Retinal pigment epithelial cell (primary cell): Measurements from ENCODE around the gene CNIH3.

ENCODE experiments used
- DNase-seq: peaks from one replicate; pipeline ENCODE4 v3.0.0-alpha.2; 2010; ENCODE audit warnings: low read depth
- H3K4me3 ChIP-seq: 2 replicates; pipeline ENCODE4 v1.5.1; 2011; ENCODE audit warnings: mild to moderate bottlenecking, low read length, control low read depth, moderate library complexity
- CTCF ChIP-seq: conservative IDR thresholded peaks from 2 replicates; pipeline ENCODE4 v1.5.1; 2011; ENCODE audit warnings: low read depth, low read length, control low read depth, inconsistent platforms

CNIH3 gene

GRCh38 chr1:224670506-224670905 lies 54.4 kb downstream of the CNIH3 start:
- no peak for TF ChIP-seq CTCF
- DNase-seq, result no peak
- H3K4me3 ChIP-seq, result no peak overlapping the region

GRCh38 chr1:224671076-224671475 lies 55.0 kb downstream of the CNIH3 start:
- no peak for TF ChIP-seq CTCF
- no peak for DNase-seq
- H3K4me3 ChIP-seq, result no peak overlapping the region

DNA sequence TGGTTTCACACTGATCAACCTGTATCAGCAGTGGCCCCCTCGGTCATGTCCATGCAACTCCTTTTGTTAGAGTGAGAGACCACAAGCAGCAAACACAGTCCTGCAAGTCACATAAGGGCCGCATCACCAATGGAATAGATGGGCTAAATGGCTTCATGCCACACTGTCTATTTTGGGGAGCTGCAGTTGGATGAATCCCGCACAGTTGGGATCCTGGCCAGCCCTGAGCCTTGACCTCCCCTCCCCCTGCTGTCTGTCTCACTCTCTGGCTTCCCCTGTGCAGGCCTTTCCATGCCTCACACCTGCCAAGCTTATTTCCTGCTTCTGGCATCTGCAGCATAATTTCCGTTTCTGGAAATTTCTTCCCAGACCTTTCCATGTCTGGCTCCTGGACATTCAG lies 57.0 kb downstream of the CNIH3 start:
- H3K4me3 ChIP-seq, result no peak overlapping the region
- no peak for TF ChIP-seq CTCF
- DNase-seq, result no peak

DNA sequence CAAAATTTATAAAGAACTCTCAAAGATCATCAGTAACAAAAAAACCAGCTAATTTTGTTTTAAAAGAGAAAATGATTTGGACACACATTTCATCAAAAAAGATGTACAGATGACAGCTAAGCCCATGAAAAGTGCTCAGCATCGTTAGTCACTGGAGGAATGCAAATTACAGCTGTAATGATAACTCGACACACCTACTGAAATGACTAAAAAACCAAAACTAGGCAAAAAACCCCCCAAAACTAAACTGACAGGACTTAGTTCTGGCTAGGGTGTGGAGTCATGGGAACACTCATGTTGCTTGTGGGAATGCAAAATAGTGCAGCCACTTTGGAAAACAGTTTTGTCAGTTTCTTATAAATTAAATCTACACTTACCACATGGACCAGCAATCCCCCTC lies 59.5 kb downstream of the CNIH3 start:
- DNase-seq, result no peak
- TF ChIP-seq CTCF, result no peak
- H3K4me3 ChIP-seq, result no peak overlapping the region

- TF ChIP-seq CTCF, result no peak
- no peak for DNase-seq
- H3K4me3 ChIP-seq, result no peak overlapping the region
Observed at GRCh38 chr1:224676551-224676950, 60.4 kb downstream of the CNIH3 start.

GRCh38 chr1:224678168-224678567 lies 62.1 kb downstream of the CNIH3 start:
- no peak for TF ChIP-seq CTCF

DNA sequence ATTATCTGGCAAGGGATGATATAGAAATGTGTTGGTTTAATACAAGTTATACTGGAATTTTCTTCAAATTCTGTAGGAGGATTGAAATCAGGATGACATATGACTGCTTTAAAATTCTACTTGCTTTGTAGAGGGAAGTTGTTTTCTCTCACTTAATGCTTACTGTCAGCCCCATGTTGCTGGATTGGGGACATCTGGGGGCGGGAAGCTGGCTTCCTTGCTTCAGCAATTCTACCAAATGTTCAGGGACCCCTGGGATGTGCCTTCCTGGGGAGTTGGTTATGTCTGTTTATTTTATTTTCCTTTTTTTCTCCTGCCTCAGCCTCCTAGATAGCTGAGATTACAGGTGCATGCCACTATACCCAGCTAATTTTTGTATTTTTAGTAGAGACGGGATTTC lies 63.5 kb downstream of the CNIH3 start:
- no peak for TF ChIP-seq CTCF
- H3K4me3 ChIP-seq, result no peak overlapping the region
- DNase-seq, result no peak

More at GRCh38 chr1:224678168-224678567, 62.1 kb downstream of the CNIH3 start:
- DNase-seq, result no peak
- no peak overlapping the region for H3K4me3 ChIP-seq
